Activated T-cell treated with anti-CD3 and anti-CD28 coated beads for 1 hour (primary cell): Measurements from ENCODE around the gene HACD3.
"Not testable (repeated sequence)": the region's sequence is repeated elsewhere in the genome, so short reads cannot be mapped to it uniquely, and the experiment has no call there.

Experiments
- DNase-seq: peaks from one replicate; pipeline ENCODE4 v3.0.0-alpha.2; 2020; ENCODE audit warnings: low read depth

Gene HACD3

DNA sequence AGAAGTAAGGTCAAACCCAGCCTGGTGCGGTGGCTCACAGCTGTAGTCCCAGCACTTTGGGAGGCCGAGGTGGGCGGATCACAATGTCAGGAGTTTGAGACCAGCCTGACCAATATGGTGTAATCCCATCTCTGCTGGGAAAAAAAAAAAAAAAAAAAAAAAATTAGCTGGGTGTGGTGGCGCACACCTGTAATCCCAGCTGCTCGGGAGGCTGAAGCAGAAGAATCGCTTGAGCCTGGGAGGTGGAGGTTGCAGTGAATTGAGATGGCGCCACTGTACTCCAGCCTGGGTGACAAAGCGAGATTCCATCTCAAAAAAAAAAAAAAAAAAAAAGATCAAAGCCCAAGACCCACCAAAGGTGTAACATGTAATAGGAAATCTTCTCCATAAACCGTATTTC, 19.0 kb downstream of the HACD3 start:
- DNase-seq, result not testable (repeated sequence)

DNA sequence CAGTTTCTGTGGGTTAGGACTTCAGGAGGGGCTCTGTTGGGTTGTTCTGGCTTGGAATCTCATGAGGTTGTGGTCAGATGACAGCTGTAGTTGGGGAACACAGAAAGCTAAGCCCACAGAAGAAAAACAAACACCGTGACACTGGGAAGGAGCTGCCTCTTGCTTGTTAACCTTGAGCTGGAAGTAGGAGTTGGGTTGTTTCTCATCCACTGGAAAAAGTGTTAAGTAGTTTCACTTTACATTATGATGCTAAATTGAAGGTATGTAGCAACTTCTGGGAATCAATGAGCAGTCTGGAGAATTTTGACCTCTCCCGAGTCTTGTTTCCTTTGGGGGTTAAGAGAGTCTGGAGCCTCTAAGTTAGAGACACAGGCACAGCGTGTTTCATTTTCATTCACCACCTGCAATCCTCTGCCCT, 20.4 kb downstream of the HACD3 start:
- no peak for DNase-seq

DNA sequence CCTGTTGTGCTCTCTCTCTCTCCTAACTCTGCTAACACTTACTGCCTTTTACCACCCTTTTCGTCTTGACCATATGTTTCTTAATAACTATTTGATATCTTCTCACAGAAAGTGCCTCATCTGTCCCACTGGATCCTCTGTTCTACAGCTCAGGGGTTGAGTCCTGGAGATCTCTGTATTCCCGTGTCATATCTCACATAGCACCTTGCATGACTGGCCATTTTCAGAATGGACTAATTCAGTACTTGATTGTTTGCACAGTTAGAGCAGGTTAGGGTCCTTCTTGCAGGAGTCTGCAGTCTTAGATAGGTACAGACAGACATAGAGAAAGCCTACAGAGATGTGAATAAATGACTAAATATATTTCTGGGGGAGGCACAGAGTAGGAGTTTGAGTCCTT, 20.9 kb downstream of the HACD3 start:
- no peak for DNase-seq

DNA sequence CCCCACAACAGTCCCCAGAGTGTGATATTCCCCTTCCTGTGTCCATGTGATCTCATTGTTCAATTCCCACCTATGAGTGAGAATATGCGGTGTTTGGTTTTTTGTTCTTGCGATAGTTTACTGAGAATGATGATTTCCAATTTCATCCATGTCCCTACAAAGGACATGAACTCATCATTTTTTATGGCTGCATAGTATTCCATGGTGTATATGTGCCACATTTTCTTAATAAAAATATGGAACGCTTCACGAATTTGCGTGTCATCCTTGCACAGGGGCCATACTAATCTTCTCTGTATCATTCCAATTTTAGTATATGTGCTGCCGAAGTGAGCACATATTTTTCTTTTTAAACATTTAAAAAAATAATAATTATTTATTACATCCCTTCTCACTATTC, 22.6 kb downstream of the HACD3 start:
- DNase-seq, result not testable (repeated sequence)

DNA sequence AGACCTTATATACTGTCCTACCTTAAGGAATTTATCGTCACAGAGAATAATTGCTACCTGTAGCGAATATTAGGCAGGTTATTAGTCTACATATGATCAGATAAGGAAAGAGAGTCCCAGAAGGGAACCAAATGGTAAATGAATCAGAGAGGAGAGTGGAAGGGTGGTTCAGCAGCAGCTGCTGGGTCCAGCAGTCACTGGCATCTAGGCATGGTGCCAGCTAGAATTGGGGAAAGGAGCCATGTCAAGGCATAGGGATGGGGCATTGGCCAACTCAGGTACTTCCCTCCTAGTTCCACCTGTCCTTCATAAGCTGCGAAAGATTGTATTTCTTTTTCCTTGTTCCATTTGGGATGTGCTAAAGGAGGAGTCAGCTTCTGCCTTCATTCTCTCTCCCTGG, 23.4 kb downstream of the HACD3 start:
- DNase-seq, result no peak

DNA sequence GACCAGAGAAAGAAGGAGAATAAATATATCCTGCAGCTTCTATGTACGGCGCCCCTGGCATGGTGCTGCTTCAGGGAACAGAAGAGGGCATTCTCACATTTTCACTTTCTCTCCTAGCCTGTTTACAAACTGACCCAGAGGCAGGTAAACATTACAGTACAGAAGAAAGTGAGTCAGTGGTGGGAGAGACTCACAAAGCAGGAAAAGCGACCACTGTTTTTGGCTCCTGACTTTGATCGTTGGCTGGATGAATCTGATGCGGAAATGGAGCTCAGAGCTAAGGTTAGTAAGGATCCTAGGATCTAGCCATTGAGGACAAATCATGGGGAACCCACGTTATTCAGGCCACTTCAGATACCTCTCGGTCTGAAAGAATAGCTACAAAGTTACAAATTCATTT, 26.4 kb downstream of the HACD3 start:
- DNase-seq, result no peak

DNA sequence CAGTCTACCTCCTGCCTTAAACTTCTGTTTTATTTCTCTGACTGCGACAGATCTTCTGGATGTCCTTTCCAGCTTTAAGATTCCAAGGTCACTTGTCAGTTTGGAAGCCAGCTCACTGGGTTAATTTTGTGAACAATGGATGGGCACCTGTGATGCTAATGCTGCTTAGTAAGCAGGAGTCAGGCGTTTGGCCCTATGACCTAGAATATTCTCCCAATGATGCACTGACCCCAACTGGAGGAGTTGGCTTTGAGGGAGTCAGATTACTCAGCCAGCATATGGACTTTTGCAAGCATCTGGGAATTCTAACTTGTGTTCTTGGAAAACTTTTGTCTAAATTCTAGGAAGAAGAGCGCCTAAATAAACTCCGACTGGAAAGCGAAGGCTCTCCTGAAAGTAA, 28.1 kb downstream of the HACD3 start:
- no peak for DNase-seq

DNA sequence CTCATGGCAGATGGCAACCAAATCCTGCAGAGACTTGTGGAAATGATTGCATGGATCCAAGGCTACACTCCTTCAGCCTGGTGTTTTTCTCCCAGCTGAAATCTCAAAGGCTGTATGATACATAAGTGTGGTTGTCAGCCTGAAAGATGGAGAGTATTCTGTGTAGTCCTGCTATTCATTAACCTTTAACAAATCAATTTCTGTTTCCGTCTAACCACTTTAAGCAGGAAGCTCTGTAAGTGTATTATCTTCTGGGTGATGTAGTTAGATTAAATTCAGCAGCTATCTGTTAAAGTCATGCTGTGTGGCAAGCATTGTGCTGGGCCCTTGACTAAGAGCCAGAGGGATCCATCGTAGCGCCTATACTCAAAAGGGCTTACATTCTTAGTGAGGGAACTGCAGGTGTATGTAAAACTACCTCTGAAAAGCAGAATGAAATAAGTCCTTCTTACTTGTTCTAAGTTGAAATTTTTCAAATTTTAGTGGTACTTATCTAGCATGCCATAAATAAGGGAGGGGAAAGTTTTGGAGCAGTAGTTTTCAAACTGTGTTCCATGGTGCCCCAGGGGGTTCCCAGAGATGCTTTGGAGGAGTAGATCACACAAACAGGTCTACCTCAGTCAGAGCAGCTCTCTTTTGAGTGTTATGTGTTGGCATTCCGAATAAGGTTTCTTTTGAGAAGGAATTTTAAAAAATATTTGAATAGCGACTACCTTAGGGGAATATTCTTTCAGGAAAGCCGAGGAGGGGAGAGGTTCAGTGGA, 28.9 kb downstream of the HACD3 start:
- no peak for DNase-seq

DNA sequence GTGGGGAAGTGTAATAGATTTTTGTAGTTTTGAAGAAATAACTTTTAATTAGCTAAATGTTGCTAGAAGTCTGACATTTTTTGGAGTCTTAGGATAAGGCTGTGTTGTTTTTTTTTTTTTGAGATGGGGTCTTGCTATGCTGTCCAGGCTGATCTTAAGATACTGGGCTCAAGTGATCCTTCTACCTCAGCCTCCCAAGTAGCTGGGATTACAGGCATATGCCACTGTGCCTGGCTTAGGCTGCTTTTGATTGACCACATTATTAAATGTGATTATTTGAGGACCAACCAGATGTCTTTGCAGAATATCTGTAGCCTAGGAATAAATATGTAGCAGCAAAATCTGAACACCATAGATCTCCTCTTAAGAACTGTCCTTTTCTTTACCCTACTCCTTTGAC, 29.7 kb downstream of the HACD3 start:
- no peak for DNase-seq

DNA sequence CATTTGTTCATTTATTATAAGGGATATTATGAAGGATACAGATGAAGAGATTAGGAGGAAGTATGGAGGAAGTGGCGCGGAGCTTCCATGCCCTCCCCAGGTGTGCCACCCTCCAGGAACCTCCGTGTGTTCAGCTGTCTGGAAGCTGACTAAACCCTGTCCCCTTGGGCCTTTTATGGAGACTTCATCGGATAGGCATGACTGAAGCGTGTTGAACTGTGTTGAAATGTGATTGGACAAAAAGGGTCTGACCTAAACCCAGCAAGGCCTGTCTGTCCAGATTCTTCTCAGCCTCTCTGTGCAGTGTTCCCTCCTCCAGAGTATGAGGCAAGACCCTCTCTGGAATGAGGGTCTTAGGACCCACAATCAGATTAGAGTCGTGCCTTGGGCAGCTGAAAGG, 31.7 kb downstream of the HACD3 start:
- no peak for DNase-seq

DNA sequence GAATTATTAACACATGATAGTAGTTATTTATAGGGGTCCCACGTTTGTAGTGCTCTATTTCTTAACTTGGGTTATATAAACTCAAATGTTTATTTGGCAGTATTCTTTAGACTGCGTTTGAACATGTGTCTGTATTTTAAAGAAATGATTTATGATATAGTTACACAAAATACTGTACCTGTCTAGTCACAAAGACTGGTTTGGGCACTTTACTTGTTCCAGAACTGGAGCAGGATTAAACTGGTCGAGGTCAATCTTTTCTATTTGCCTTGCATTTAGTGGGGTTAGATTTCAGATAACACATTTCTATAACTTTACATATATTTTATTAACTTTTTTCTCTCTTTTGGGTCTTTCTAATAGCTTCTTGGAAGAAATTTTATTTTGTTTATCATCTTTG, 39.5 kb downstream of the HACD3 start:
- no peak for DNase-seq

DNA sequence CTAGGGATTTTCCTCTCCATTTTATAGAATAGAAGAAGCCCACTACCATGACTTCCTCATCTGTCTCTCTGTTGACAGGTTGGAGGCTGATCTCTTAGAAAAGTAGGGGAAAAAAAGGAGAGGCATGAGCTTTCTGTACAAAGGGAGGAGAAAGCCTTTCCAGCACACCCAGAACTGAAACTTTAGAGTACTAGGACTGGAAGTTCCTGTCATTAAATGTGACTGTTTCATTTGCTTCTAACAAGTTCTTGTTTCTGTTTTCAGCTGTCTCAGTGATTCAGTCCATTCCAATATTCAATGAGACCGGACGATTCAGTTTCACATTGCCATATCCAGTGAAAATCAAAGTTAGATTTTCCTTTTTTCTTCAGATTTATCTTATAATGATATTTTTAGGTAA, 41.7 kb downstream of the HACD3 start:
- DNase-seq, result no peak

DNA sequence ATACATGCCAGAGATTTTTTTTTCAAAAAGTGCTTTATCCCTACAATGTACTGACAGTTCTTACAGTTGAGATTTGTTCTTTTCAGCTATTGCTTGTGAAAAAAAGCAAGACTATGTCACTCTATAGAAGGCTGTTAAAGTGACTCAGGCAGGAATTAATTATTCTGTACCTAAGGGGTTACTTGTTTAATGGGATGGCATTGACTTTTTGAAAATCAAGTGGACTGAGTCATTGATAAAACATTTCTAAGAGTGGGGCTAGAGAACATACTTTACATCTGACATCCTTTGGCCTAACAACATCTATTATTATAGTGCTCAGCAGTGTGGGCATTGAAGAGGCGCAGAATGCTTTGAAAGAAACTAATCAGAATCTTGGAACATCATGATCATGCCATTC, 46.4 kb downstream of the HACD3 start:
- no peak for DNase-seq

DNA sequence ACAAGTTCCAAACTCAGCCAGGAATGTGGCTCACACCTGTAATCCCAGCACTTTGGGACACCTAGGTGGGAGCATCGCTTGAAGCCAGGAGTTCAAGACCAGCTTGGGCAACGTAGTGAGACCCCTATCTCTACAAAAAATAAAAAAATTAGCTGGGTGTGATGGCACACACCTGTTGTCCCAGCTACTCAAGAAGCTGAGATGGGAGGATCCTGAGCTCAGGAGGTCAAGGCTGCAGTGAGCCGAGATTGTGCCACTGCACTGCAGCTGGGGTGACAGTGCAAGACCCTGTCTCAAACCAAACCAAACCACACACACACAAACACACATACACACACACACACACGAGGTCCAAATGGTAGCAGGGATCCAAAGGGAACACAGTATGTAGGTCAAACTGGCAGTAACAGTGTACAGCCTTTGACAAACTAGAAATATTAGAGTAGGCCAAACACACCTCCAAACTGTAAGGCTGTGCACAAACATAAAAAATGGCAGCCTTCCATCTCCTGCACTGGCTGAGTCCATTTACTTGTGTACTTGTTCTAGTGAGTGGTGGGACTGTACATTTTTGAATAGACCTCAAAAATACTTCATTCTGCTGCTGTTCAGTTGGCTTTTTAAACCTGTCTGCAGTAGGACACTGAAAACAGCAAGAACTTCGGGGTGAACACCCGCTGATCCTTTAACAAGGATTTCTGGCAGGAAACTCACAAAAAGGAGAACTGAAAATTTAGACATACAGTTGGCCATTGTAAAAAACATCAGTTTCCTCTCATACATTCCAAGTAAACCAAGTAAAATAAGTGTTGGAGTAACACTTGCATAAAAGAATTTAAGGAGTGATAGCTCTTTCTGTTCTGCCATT, 47.1 kb downstream of the HACD3 start:
- DNase-seq, result no peak

DNA sequence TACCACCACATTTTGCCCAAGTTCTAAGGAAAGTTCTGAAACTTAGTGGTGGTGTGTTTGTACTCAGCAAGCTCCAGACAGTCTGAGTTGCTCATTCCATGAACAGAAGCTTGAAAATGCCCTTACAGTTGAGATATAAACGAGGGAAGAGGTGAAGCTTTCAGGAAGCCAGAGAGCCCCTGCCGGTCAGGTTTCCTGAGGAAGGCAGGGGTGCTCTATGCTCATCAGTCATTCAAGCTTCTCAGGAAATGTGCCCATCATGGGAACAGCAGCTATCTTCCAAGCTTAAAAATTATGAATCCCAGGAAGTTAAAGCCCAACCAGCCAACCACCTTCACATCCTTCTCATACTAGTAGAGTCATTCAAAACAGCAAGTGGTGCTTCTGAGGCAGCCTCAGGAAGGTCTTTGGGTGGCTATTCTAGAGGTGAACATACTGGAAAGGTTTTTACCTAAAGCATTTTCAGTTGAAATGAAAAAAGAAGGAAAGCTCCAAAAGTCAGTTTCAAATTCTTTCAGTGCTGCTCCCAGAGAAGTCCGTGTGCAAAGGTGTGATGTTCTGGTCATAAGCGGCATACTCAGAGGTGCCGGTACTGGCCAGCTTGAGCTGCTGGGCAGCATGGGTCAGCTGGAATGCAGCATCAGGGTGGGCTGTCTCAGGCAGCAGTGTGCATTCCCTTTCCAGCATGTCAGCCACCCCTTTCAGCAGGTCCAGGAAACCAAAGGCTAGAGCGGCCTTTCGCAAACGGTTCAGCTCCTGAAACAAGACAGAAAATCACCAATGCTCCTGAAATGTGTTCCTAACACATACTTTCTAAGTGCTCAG, 48.9 kb downstream of the HACD3 start:
- DNase-seq, result no peak

DNA sequence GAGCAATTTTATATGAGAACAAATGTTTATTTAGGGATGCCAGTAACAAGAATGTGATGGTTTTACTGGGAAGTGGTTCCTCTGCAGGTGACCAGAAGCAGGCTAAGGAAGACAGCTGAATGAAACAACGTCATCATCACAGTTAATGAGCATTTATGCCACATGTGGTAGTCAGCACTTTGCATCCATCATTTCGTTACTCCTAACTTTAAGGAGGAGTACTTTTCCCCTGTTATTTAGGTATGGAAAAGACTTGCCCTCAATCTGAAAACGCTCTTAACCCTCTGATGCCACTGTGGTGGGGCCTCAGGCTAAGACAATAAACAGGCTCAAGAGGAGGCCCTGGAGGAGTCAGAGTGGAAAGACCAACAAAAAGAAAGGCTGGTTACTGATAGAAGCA, 49.5 kb downstream of the HACD3 start:
- DNase-seq, result no peak

DNA sequence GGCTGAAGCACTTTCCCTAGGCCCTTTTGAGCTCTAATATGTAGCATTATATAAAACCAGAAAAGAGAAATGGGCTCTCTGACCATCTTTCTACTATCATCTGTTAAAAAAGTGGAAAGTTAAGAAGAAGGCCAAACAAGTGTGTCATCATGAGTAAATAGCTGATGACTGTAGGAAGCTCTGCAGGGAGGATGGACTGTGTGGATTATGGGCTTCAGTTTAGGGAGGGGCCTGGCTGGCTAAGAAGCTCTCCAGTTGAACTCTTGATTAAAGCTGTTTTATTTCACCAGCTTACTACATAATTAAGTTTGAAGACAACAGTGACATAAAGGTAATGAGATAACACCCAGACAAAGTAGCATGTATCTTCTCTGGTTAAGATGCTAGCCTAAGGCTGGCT, 50.0 kb downstream of the HACD3 start:
- no peak for DNase-seq

DNA sequence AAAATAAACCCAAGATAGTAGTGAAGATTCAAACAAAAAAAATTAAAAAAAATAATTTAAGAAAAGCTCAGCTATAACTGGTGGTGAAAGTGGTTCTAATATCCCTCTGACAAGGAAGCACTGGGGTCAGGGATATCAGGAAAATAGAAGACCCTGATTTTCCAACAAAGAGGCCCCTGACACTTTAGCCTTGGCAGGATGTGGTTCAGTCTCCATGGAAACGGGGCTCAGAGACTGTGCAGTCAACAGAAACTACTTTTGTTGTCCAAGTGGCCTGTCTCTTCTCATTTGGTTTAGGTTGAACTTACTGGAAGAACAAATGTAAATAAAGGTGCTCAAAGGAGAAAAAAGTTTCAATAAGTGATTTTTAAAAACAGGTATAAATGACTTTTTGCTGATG, 53.4 kb downstream of the HACD3 start:
- peak; percentile 11 for DNase-seq

DNA sequence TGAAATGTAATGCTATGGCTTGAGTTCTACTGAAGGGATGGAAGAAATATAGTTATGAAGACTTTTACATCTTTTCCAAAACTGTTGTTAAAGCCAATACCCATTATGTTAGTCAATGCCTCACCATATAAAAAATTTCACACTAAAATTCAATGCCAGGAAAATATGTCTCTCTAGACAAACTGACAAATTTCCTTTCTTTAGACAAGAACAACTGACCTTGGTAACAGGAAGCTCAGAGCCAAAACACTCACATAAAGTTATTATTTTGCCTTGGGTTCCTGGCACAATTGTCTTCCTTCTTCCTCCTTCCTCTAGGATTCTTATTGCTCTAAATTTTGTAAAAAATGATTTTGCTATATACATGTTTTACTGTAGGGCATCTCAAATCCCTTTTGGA, 54.0 kb downstream of the HACD3 start:
- DNase-seq, result no peak

DNA sequence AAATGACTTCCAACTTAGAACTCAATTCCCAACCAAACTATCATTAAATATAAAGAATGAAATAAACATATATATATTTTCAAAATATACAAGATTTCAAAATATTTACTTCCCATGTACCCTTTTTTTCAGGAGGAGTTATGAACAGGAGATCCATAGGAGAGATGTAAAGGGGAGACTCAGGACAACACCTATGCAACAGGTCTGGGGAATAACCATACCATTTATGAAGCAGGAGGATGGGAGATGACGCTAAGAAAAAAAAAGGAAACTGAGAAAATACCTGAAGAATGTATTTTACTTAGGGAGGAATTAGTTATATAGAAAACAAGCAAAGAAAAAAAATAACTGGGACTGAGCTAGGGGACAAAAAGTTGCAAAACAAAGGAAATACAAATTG, 56.8 kb downstream of the HACD3 start:
- no peak for DNase-seq

DNA sequence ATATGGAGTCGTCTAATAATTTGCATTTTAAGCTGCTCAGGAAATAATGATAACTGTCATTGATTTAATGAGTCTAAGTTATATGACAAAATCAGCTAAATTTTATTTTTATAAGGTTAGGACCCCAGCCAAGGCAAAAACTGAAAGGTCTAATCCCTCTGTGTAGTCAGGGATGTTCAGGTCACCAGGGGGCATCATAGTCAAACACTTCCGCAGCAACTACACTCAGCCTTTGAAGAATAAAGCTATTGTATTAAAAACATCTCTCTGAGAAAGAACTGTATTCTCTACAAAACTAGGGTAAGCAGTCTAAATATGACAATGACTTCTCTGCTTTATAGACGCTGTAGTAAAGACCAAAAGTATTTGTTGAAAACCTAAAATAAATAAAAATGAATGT, 65.7 kb downstream of the HACD3 start:
- no peak for DNase-seq

DNA sequence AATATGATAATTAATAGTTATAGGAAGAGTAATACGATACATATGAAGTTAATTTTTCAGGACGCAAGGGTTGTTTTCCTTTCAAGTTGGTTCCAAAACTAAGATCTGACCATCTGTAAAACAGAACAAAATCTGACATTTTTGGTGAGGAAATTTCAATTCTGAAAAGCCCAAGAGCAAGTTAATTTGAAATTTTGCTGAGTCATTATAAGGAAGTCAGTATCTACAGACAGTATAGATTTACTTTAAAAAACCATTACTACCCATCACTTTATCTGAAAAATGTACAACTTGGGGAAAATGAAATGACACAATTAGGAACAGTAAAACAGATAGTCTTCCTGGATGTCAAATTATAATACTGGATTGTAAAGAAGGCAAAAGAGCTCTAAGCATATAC, 68.2 kb downstream of the HACD3 start:
- DNase-seq, result no peak

DNA sequence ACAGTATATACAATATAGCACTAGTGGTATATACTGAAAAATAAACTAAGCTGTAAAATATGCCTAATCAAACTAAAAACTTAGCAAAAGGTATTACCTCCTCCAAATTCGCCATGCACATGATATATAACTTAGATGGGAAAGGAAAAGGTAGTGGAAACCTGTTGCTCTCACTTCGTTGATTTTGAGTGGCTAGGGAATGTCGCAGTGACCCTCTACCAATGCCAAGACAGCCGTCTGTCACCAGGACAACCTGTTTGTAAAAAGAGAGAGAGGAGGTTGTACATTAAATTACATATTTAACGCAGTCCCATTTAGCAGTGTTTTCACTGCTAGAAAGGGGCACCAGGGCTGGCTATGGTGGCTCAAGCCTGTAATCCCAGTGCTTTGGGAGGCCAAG, 69.4 kb downstream of the HACD3 start:
- DNase-seq, result no peak
